ENCODE measurements around the gene PSMD11. TPM values are rescaled to one million over a fixed set of nuclear protein-coding genes. Genes with fewer than 3 reads are reported as not detected.

The PSMD11 gene
- total and polyA plus RNA-seq, 2 of the 8 experiments (the other 6 are each of a cell fraction or from before 2014, with no cell fraction given), result 68.4 to 171 TPM

DNA sequence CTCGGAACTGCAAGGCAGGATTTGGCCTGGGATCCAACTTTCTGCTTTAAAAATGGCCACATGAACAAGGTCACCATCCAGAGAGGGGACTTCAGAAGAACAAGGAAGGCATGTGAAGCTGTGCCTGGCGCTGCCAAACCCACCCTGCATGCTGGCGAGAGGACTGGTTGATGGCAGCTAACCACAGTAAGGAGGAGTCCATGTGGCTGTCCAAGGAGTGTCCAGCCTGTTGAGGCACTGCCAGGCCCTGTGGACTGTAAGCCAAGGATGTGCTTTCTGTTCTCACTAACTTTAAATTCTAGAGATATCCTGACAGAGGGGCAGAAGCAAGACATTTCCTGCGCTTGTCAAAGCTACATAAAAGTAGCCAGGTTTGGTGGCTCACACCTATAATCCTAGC lies 82.8 kb downstream of the PSMD11 start (continued):
- TF ChIP-seq TCF12 (IDR thresholded peaks at IDR 0.05; ENCODE audit: low read depth, low read length) (no peak), GTF2F1 (IDR thresholded peaks at IDR 0.05; ENCODE audit: borderline replicate concordance, low read depth, low read length) (no peak), SRF (IDR thresholded peaks at IDR 0.05; ENCODE audit: low read depth, low read length) (no peak), FOSL1 (IDR thresholded peaks at IDR 0.05; ENCODE audit: insufficient read depth, low read depth, low read length) (no peak), CREB1 (IDR thresholded peaks at IDR 0.05) (no peak)
- TF ChIP-seq, protein P1, sequence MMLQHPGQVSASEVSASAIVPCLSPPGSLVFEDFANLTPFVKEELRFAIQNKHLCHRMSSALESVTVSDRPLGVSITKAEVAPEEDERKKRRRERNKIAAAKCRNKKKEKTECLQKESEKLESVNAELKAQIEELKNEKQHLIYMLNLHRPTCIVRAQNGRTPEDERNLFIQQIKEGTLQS (IDR thresholded peaks at IDR 0.05; ENCODE audit: insufficient read depth, low read depth, low read length), result no peak
- TF ChIP-seq, protein P2, sequence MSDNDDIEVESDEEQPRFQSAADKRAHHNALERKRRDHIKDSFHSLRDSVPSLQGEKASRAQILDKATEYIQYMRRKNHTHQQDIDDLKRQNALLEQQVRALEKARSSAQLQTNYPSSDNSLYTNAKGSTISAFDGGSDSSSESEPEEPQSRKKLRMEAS (IDR thresholded peaks at IDR 0.05), result no peak
